Stimulated activated effector memory CD8-positive, alpha-beta T cell treated with anti-CD3 and anti-CD28 coated beads, Interleukin-12 subunit alpha, Interleukin-12 subunit beta, amount 100 ng/mL, for 72 hours (primary cell): Measurements from ENCODE around the gene MIDN.

Experiments
- ATAC-seq: fragments of 150-1000 bp; cut with Tn5 transposase; 2 replicates; pipeline ENCODE4 v1.10.0; 2021
- DNase-seq, 2 donors: peaks; one replicate each; pipeline ENCODE4 v3.0.0; 2021 to 2022; ENCODE audit warnings: low spot score in 2 of 2
- H3K27ac Mint-ChIP-seq: one replicate; pipeline ENCODE4 v1.8.0; 2022; ENCODE audit warnings: mild to moderate bottlenecking, mixed read lengths
- H3K36me3 Mint-ChIP-seq: one replicate; pipeline ENCODE4 v1.8.0; 2022; ENCODE audit warnings: mild to moderate bottlenecking, mixed read lengths
- H3K4me1 Mint-ChIP-seq: one replicate; pipeline ENCODE4 v1.8.0; 2022; ENCODE audit warnings: mixed read lengths
- H3K4me3 Mint-ChIP-seq: one replicate; pipeline ENCODE4 v1.8.0; 2022; ENCODE audit warnings: mild to moderate bottlenecking, mixed read lengths
- H3K9me3 Mint-ChIP-seq: one replicate; pipeline ENCODE4 v1.8.0; 2022; ENCODE audit warnings: mixed read lengths

Gene MIDN

DNA sequence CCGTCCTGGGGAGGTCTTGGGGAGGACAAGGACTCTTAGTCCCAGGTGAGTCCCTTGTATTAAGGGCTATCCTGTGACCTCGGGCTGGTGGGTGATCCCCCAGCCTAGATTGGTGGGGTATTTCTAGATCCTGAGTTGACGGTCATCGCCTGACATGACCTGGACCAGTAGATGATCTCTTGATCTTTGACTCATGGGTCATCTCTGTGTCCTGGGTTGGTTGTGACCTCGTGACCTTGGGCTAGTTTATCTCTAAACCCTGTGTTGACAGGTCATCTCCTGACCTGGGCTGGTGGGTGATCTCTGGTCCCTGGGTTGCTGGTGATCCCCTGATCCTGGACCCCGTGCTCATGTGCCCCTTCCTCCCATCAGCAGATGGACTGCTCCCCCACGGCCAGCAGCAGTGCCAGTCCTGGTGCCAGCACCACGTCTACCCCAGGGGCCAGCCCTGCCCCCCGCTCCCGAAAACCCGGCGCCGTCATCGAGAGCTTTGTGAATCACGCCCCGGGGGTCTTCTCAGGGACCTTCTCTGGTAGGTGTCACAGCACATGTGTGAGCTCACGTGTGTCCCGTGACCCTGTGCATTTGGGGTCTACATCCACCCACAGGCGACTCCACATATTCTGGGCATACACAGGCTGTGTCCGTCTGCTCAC is 6.3 kb downstream of the MIDN start:
- Mint-ChIP-seq H3K27ac (peak overlapping the region; percentile 75), H3K36me3 (peaks cover 94% of the 10 kb centered on the region), H3K4me1 (peaks cover 31% of the 10 kb centered on the region), H3K4me3 (peak overlapping the region; percentile 90), H3K9me3 (no peaks in the 10 kb centered on the region)
- ATAC-seq: no peak
- DNase-seq: no peak

DNA sequence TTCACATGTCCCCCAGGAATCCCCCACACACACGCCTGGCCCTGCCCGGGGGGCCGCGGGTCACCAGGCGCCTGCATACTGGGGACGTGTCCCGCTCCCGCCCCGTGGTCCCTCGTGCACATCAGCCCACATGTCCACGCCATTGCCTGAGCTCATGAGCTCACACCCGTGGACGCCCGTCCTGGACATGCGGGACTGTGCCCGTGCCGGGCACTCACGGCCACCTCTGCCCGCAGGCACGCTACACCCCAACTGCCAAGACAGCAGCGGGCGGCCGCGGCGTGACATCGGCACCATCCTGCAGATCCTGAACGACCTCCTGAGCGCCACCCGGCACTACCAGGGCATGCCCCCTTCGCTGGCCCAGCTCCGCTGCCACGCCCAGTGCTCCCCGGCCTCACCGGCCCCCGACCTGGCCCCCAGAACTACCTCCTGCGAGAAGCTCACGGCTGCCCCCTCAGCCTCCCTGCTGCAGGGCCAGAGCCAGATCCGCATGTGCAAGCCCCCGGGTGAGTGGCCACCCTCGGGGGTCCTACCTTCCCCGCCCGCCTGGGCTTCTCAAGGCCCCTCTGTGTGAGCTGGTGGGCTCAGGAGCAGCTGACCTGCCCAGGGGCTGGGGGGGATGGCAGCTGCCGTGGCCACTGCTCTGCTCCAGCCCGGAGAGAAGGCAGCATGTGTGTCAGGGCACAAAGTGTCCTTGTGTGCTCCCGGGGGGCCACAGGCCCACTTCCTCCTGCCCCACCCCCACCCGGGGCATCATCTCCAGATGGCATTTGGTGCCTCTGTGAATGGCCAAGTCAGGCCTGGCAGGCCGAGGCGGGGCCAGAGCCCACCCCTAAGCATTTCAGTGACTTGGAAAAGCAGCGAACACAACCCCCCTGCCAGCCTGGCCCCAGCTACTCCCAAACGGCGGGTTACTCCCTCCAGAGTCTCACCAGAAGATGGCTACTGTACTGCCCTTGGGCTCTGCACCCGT is 7.1 kb downstream of the MIDN start:
- no peak for ATAC-seq
- Mint-ChIP-seq H3K36me3 (peaks cover 96% of the 10 kb centered on the region), H3K9me3 (no peaks in the 10 kb centered on the region), H3K4me3 (peak overlapping the region; percentile 90), H3K27ac (peak overlapping the region; percentile 75), H3K4me1 (peaks cover 35% of the 10 kb centered on the region)
- DNase-seq: no peak

DNA sequence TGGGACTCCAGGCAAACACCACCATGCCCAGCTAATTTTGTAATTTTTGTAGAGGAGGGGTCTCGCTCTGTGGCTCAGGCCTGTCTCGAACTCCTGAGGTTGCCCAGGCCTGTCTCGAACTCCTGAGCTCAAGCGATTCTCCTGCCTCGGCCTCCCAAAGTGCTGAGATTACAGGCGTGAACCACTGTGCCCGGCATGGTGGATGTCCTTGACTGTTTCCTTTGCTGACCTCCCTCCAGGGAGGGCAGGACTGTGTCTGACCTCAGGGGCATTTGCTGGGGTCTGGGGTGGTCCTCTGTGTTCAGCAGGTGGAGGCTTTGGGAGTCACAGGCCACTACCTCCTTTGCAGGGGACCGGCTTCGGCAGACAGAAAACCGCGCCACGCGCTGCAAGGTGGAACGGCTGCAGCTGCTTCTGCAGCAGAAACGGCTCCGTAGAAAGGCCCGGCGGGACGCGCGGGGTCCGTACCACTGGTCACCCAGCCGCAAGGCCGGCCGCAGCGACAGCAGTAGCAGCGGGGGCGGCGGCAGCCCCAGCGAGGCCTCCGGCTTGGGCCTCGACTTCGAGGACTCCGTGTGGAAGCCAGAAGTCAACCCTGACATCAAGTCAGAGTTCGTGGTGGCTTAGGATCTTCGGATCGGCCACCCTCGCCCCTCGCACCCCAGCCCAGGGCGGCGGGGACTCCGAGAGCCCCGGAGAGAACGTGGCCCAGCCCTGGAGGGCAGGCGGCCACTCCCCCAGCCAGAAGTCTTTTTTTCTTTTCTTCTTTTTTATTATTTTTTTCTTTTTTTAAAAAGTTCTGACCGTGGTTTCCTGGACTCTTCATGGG is 8.5 kb downstream of the MIDN start:
- Mint-ChIP-seq H3K9me3 (no peaks in the 10 kb centered on the region), H3K4me3 (peak overlapping the region; percentile 98), H3K36me3 (peaks cover 91% of the 10 kb centered on the region), H3K27ac (peak overlapping the region; percentile 97), H3K4me1 (peaks cover 43% of the 10 kb centered on the region)
- no peak for ATAC-seq
- no peak for DNase-seq

DNA sequence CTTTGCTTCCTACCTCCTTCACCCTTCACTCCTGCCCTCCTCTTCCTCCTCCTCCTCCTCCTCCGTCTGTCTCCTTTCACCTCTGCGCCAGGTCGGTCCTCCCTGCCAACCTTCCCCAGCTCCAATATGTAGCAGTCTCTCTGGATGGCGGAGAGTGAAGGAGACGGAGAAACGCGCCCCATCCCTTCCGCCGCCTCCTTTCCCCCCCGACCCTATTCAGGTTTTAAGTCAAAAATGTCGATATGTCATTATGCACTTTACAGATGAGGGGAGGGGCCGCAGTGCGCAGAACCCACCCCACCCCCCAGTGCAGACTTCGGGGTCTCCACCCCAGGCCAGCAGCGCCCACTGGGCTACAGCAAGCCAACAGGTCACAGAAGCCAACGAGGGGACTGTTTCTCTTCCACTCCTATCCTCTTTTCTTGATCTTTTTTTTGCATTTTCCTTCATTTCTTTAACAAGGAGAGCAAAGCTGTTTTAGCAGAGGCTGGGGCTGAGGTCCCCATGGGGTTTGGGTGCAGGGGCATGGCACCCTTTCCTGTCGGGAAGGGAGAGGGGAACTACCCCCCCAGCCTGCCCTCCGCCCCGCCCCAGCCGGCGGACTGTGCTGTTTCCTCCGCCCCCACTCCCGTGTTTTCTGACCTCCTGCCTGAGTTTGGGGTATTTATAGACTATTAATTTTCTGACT is 9.2 kb downstream of the MIDN start:
- peak overlapping the region; percentile 98 for H3K4me3 Mint-ChIP-seq
- peaks cover 48% of the 10 kb centered on the region for H3K4me1 Mint-ChIP-seq
- peak overlapping the region; percentile 97 for H3K27ac Mint-ChIP-seq
- peaks cover 87% of the 10 kb centered on the region for H3K36me3 Mint-ChIP-seq
- no peak for ATAC-seq
- no peak for DNase-seq
- no peaks in the 10 kb centered on the region for H3K9me3 Mint-ChIP-seq

DNA sequence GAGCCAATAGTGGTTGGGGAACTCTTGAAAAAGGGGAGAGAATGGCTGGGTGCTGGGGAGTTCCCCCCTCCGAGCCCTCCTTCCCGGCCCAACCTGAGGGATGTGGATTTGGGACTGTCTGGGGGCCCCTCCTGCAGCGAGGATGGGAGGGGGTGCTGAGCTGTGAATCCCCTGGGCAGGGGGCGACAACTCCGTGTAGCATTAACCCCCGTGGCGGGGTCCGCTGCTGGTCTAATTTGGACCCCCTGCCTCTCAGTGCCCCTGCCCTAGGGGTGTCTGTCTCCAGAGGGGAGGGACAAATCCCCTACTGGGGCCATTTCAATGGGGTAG is 9.7 kb downstream of the MIDN start:
- DNase-seq (no peak), ATAC-seq (no peak)
- peak overlapping the region; percentile 98 for H3K4me3 Mint-ChIP-seq
- H3K9me3 Mint-ChIP-seq: no peaks in the 10 kb centered on the region
- peak overlapping the region; percentile 97 for H3K27ac Mint-ChIP-seq
- H3K36me3 Mint-ChIP-seq: peaks cover 82% of the 10 kb centered on the region
- peaks cover 52% of the 10 kb centered on the region for H3K4me1 Mint-ChIP-seq

DNA sequence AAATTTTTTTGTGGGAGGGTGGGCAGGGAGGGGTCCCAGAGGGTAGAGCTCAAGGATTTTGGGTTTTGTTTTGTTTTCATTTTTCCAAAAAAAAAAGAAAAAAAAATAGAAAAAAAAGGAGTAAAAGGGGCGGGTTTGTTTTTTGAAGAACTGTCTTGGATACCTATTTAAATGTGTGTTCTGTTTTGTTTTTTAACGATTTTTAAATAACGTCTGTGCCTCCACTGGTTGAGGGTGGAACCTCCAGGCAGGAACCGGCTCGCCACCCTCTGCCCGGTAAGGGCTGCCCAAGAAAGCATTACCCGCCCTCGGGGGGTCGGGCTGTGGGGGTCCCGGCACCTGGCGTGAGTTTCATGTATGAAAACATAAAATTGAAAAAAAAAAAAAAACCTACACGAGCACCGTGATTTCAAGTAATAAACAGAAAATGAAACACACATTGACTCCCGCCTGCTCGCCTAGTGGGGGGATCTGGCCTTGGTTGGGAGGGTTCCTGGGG is 10.4 kb downstream of the MIDN start:
- DNase-seq (no peak), ATAC-seq (no peak)
- Mint-ChIP-seq H3K27ac (peak overlapping the region; percentile 97), H3K4me3 (peak overlapping the region; percentile 98), H3K36me3 (peaks cover 75% of the 10 kb centered on the region), H3K4me1 (peaks cover 50% of the 10 kb centered on the region), H3K9me3 (no peaks in the 10 kb centered on the region)

DNA sequence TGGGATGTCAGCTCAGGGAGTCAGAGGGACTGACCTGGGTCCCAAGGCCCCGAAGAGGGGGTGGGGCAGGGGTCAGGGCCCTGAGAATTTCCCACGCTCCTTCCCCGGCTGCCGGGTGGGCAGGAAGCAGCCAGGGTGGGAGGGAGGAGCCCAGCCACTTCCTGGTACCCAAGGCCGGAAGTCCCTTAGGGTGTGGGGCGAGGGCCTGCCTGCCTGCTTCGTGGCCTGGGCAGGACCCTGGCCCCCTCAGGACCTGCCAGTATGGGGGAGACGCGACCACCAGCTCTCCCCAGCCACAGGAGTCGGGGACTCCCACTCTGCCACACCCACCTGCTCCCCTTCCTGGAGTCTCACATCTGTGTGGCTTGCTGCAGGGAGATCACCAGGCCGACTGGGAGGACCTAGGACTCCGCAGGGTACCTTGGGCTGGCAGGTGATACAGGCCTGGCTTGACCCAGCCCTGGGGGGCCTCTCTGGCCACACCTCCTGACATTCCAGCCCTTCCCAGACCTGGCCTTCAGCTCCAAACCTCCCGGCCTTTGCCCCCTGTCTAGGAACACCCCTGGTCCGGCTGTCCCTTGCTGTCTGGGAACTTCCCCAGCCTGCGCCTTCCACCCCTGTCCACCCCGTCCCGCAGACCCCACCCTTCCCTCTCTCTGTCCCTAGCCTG is 11.0 kb downstream of the MIDN start:
- Mint-ChIP-seq H3K4me3 (peak overlapping the region; percentile 98), H3K4me1 (peaks cover 50% of the 10 kb centered on the region), H3K9me3 (no peaks in the 10 kb centered on the region), H3K36me3 (peaks cover 74% of the 10 kb centered on the region), H3K27ac (peak overlapping the region; percentile 97)
- DNase-seq: peak; percentile 61 to 92
- peak; percentile 56 for ATAC-seq

DNA sequence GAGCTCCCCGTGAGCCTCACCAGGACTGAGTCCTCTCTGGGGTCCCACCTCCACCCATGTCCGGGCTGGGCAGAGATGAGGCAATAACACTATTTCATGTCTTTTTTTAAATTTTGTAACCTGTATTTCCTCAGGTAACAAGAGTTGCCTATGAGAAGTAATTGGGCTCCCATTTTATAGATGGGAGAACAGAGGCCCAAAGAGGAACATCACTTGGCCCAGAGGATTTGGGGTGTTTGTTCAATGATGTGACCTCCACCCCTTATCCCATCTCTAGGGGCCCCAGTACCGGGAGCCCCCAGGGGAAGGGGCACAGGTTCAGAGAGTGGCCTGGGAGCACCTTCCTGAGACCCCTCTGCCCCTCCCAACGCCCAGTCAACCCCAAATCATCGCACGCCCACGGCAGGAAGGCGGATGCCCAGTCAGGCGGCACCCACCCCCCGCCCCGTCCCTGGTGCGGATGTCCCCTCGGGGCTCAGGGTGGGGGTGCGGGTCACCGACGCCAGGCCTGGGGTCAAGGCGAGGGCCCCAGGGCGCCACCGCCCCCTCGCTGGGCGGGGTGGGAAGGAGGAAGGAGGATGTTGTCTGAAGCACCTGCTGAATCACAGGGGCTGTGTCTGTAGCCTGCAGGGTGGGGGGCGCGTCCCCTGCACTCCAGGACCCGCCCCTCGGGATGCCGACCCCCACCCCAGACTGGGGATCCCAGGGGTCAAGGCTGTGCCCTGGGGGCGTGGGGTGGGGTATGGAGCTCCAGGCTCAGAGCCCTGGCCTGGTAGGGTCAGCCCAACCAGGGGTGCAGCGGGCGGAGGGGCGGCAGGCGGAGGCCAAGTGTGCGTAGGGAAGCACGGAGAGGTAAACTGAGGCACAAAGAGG is 11.7 kb downstream of the MIDN start:
- Mint-ChIP-seq H3K4me1 (peaks cover 52% of the 10 kb centered on the region), H3K36me3 (peaks cover 74% of the 10 kb centered on the region), H3K27ac (peak overlapping the region; percentile 97), H3K4me3 (peak overlapping the region; percentile 98), H3K9me3 (no peaks in the 10 kb centered on the region)
- DNase-seq (peak; percentile 57 to 86), ATAC-seq (peak; percentile 52)

DNA sequence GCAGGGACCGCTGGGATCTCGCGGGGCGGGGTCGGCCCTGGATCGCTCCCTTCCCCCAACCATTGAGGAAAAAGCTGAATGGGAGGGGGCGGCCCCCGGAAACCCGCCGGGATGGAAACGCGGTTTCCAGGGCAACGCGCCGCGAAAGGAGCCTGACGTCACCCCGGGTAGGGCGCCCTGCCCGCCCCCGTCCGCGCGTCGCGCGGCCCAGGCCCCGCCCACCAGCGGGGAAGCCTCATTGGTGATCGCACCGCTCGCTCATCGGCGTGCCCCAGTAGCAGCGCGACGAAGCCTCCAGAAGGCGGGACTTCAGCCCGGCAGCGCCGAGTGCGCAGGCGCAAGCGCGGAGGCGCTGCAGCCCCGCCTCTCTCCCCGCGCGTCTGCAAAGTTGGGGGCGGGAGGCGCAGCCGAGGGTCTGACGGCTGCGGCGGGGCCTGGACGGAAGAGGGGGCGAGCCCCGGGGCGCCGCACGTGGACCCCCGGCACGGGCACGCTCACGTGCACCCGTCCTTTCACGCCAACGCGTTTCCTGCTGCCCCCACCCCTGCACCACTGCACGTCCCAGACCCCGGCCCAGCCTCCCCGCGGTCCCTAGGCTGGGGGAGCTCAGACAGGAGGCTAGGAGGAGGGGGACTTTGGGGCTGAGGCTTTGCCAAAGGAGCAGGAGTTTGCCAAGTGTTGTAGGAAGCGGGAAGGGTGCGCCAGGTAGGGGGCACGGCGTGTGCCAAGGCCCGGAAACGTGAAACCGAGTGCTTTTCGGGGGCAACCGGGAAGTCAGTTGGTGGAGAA is 12.6 kb downstream of the MIDN start:
- peak; percentile 85 for ATAC-seq
- Mint-ChIP-seq H3K36me3 (peaks cover 71% of the 10 kb centered on the region), H3K4me3 (peak overlapping the region; percentile 98), H3K27ac (peak overlapping the region; percentile 97), H3K4me1 (peaks cover 58% of the 10 kb centered on the region), H3K9me3 (no peaks in the 10 kb centered on the region)
- DNase-seq: peak; percentile 96 to 98

DNA sequence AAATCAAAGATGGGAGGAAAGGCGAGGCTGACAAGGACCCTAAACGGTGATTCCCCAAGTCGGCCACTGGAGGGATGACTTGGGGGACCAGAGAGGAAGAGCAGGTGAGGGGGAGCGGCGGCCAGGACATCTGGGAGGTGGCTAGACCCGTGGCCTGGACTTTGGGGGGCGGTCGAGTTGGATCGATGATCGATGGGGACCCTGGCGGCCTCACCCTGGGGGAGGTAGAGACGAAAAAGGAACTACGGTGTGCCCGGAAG is 13.1 kb downstream of the MIDN start:
- no peak for ATAC-seq
- peak overlapping the region; percentile 97 for H3K27ac Mint-ChIP-seq
- DNase-seq: no peak
- H3K36me3 Mint-ChIP-seq: peaks cover 68% of the 10 kb centered on the region
- no peaks in the 10 kb centered on the region for H3K9me3 Mint-ChIP-seq
- peak overlapping the region; percentile 98 for H3K4me3 Mint-ChIP-seq
- H3K4me1 Mint-ChIP-seq: peaks cover 59% of the 10 kb centered on the region

DNA sequence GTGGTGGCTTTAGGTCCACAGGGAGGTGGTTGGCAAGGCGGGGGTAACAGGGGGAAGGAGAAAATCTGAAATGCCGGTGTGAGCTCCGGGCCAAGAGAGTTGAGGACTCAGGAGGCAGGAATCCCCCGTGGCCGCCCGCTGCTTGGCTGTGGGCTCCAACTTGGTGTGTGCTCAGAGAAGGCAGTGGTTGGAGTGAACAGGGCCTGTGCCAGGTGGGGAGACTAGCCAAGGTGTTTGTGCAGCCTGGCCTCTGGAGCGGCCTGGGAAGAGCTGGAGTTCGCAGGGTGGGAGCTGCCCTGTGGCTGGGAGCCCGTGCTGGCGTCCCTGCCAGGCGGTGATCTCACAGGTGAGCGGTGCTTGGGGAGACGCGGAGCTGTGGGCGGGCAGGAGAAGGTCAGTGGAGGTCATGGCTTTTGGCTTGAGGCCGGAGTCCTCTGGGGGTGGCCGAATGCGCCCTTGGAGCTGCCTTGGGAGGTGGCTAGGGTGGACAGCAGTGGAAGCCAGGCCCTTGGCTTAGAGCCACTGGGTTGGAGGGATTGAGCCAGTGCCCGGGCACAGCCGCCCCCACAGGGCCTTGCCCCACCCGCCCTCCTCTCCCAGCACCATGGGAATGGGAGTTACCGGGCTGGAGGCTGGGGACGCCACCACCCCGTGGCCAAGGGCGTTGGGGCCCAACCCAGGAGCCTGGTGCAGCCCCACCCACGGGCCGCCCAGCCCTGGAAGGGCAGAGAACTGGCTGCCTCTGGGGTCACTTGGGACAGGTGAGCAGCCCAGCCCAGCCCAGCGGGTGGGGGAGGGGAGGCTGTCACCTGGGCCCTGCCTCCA is 13.6 kb downstream of the MIDN start:
- H3K9me3 Mint-ChIP-seq: no peaks in the 10 kb centered on the region
- peaks cover 63% of the 10 kb centered on the region for H3K36me3 Mint-ChIP-seq
- H3K4me1 Mint-ChIP-seq: peaks cover 60% of the 10 kb centered on the region
- H3K27ac Mint-ChIP-seq: peak overlapping the region; percentile 97
- peak overlapping the region; percentile 98 for H3K4me3 Mint-ChIP-seq
- DNase-seq: no peak
- no peak for ATAC-seq

DNA sequence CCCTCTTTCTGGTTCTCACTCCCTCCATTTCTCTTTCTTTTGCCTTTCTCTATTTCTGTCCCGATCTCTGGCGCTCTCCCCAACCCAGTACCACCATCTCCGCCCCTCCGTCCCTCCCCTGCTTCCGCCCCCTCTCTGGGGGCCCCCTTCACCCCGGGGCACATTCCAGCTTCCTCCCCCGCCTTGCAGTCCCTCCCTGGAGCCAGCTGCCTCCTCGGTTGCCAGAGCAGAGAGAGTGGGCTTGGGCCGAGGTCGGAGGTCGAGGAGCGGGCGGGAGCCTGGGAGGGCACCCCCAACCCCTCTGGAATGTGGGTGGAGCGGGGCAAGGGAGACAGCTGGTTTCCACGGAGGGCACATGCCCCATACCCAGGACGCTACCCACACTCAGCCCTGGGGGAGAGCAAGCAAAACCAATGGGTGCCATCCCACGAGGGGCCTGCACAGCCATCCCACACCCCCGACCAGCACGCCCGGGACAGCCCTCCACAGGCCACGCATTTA is 14.3 kb downstream of the MIDN start:
- DNase-seq (no peak), ATAC-seq (no peak)
- H3K4me3 Mint-ChIP-seq: peak overlapping the region; percentile 98
- H3K27ac Mint-ChIP-seq: peak overlapping the region; percentile 97
- peaks cover 56% of the 10 kb centered on the region for H3K36me3 Mint-ChIP-seq
- H3K4me1 Mint-ChIP-seq: peaks cover 61% of the 10 kb centered on the region
- H3K9me3 Mint-ChIP-seq: no peaks in the 10 kb centered on the region
